ENCODE measurements around the gene ZIK1.

The ZIK1 gene

DNA sequence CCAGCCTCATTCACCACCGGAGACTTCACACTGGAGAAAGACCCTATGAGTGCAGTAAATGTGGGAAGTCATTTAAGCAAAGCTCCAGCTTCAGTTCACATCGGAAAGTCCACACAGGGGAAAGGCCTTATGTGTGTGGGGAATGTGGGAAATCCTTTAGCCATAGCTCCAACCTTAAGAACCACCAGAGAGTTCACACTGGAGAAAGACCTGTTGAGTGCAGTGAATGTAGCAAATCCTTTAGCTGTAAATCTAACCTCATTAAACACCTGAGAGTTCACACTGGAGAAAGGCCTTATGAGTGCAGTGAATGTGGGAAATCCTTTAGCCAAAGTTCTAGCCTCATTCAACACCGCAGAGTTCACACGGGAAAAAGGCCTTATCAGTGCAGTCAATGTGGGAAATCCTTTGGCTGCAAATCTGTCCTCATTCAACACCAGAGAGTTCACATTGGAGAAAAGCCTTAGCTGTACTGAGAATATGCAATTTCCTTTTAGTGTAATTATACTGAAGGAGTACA lies 57.8 kb downstream of the ZIK1 start:
- TF ChIP-seq, protein P1, sequence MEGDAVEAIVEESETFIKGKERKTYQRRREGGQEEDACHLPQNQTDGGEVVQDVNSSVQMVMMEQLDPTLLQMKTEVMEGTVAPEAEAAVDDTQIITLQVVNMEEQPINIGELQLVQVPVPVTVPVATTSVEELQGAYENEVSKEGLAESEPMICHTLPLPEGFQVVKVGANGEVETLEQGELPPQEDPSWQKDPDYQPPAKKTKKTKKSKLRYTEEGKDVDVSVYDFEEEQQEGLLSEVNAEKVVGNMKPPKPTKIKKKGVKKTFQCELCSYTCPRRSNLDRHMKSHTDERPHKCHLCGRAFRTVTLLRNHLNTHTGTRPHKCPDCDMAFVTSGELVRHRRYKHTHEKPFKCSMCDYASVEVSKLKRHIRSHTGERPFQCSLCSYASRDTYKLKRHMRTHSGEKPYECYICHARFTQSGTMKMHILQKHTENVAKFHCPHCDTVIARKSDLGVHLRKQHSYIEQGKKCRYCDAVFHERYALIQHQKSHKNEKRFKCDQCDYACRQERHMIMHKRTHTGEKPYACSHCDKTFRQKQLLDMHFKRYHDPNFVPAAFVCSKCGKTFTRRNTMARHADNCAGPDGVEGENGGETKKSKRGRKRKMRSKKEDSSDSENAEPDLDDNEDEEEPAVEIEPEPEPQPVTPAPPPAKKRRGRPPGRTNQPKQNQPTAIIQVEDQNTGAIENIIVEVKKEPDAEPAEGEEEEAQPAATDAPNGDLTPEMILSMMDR (IDR thresholded peaks at IDR 0.05), result no peak

DNA sequence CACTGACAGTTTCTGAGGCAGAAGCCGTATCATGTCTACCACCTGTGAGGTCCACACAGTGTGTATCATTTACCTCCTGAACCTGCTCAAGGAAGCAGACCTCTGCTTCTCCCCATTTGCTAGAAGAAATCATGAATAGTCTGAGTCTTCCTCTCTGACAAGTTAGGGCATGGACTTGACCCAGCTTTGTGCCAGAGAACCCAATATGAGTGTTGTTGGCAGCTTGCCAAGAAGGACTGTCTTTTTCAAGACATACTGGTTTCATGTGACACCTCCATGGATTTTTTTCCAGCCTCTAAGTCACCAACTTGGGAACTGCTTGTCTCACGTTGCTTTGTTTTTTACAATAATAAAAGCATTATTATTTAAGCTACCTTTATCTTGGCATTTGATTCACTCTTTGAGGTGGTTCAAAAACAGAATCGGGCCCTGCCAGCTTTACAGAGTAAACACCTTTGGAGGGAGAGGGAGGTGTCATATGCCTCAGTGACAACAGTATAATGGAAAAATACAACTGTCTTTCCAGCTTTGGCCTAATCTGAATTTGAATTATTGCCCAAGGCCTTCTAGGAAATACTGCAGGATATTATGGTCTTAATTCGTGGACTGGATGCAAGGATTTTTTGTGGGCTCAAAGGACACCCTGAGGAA lies 58.6 kb downstream of the ZIK1 start:
- TF ChIP-seq, protein P1 (IDR thresholded peaks at IDR 0.05), result no peak
